SJCRH30 (cell line): ENCODE results near the gene GLMN. TPM values are rescaled to one million over a fixed set of nuclear protein-coding genes. Genes with fewer than 3 reads are reported as not detected.
"Not testable (repeated sequence)": the region's sequence is repeated elsewhere in the genome, so short reads cannot be mapped to it uniquely, and the experiment has no call there.

ENCODE experiments used
- DNase-seq, 2 experiments: peaks; one replicate each; pipeline ENCODE4 v3.0.0-alpha.2; 2015 to 2020
- H3K27ac ChIP-seq: fragments of 250-450 bp; sonication (Bioruptor Pico); 2 replicates; pipeline ENCODE4 v1.5.1; 2020; ENCODE audit warnings: mild to moderate bottlenecking, moderate library complexity
- H3K27me3 ChIP-seq: fragments of 250-450 bp; sonication (Bioruptor Pico); 2 replicates; pipeline ENCODE4 v1.5.1; 2020; ENCODE audit warnings: mild to moderate bottlenecking, moderate library complexity
- H3K36me3 ChIP-seq: fragments of 250-450 bp; sonication (Bioruptor Pico); 2 replicates; pipeline ENCODE4 v1.5.1; 2020; ENCODE audit warnings: mild to moderate bottlenecking, moderate library complexity
- H3K4me1 ChIP-seq: fragments of 250-450 bp; sonication (Bioruptor Pico); 2 replicates; pipeline ENCODE4 v1.5.1; 2020; ENCODE audit warnings: mild to moderate bottlenecking, moderate library complexity
- H3K4me3 ChIP-seq: fragments of 250-450 bp; sonication (Bioruptor Pico); 2 replicates; pipeline ENCODE4 v1.5.1; 2020; ENCODE audit warnings: mild to moderate bottlenecking, moderate library complexity
- H3K9me3 ChIP-seq: fragments of 250-450 bp; sonication (Bioruptor Pico); replicated peaks from 2 replicates; pipeline ENCODE4 v1.5.1; 2020; ENCODE audit warnings: mild to moderate bottlenecking, moderate library complexity
- total RNA-seq: library from RNA; depleted of rRNA; stranded (reverse); fragments of >200 nt; shearing (Covaris generic); gene quantifications from 2 replicates; pipeline ENCODE4 v1.2.3, GENCODE V29; 2014

GLMN gene
- total RNA-seq, 1 experiment from 2014 or later = 28.4 TPM

GRCh38 chr1:92262516-92262915 lies 36.3 kb downstream of the GLMN start:
- Histone ChIP-seq H3K27me3 (no peaks in the 10 kb centered on the region), H3K27ac (no peak overlapping the region), H3K9me3 (no peaks in the 10 kb centered on the region), H3K4me1 (no peaks in the 10 kb centered on the region), H3K36me3 (peaks cover 46% of the 10 kb centered on the region), H3K4me3 (no peak overlapping the region)
- DNase-seq = no peak

- peaks cover 42% of the 10 kb centered on the region for H3K36me3 ChIP-seq
- H3K4me1 ChIP-seq = no peaks in the 10 kb centered on the region
- H3K27me3 ChIP-seq = no peaks in the 10 kb centered on the region
- H3K4me3 ChIP-seq = no peak overlapping the region
- 0 out of 2 replicates have a peak, but pooled peaks cover 3% of the 10 kb centered on the region for H3K9me3 ChIP-seq
- DNase-seq = no peak
- H3K27ac ChIP-seq = no peak overlapping the region
Observed at GRCh38 chr1:92259350-92259749, 39.4 kb downstream of the GLMN start.

- DNase-seq, H3K4me1 ChIP-seq, H3K9me3 ChIP-seq, H3K27me3 ChIP-seq, H3K27ac ChIP-seq, H3K4me3 ChIP-seq: not testable (repeated sequence)
- peaks cover 38% of the 10 kb centered on the region for H3K36me3 ChIP-seq
Observed at GRCh38 chr1:92254714-92255113, 44.1 kb downstream of the GLMN start.

GRCh38 chr1:92244376-92244775 lies 54.4 kb downstream of the GLMN start:
- Histone ChIP-seq H3K27ac (no peak overlapping the region), H3K4me3 (no peak overlapping the region), H3K27me3 (no peaks in the 10 kb centered on the region), H3K36me3 (peaks cover 26% of the 10 kb centered on the region), H3K4me1 (no peaks in the 10 kb centered on the region), H3K9me3 (no peaks in the 10 kb centered on the region)
- no peak for DNase-seq

- no peak overlapping the region for H3K4me3 ChIP-seq
- H3K36me3 ChIP-seq = peaks cover 3% of the 10 kb centered on the region
- H3K27me3 ChIP-seq = no peaks in the 10 kb centered on the region
- no peaks in the 10 kb centered on the region for H3K9me3 ChIP-seq
- no peak for DNase-seq
- no peaks in the 10 kb centered on the region for H3K4me1 ChIP-seq
- no peak overlapping the region for H3K27ac ChIP-seq
Observed at GRCh38 chr1:92240034-92240433, 58.8 kb downstream of the GLMN start.

GRCh38 chr1:92230736-92231135 lies 68.1 kb downstream of the GLMN start:
- Histone ChIP-seq H3K9me3 (no peaks in the 10 kb centered on the region), H3K27ac (no peak overlapping the region), H3K36me3 (no peaks in the 10 kb centered on the region), H3K4me3 (no peak overlapping the region), H3K27me3 (no peaks in the 10 kb centered on the region), H3K4me1 (no peaks in the 10 kb centered on the region)
- no peak for DNase-seq

GRCh38 chr1:92228401-92228800 lies 70.4 kb downstream of the GLMN start:
- H3K4me1 ChIP-seq = no peaks in the 10 kb centered on the region
- no peak for DNase-seq

GRCh38 chr1:92219028-92219427 lies 79.8 kb downstream of the GLMN start:
- H3K36me3 ChIP-seq = no peaks in the 10 kb centered on the region
- no peaks in the 10 kb centered on the region for H3K4me1 ChIP-seq
- no peak overlapping the region for H3K4me3 ChIP-seq
- no peak for DNase-seq
- H3K27ac ChIP-seq = no peak overlapping the region
- H3K9me3 ChIP-seq = no peaks in the 10 kb centered on the region
- no peaks in the 10 kb centered on the region for H3K27me3 ChIP-seq

More at GRCh38 chr1:92228401-92228800, 70.4 kb downstream of the GLMN start:
- Histone ChIP-seq H3K4me3 (no peak overlapping the region), H3K9me3 (no peaks in the 10 kb centered on the region), H3K27me3 (no peaks in the 10 kb centered on the region), H3K36me3 (no peaks in the 10 kb centered on the region), H3K27ac (no peak overlapping the region)

- no peak overlapping the region for H3K4me3 ChIP-seq
- DNase-seq = no peak
- no peak overlapping the region for H3K27ac ChIP-seq
- no peaks in the 10 kb centered on the region for H3K36me3 ChIP-seq
- no peaks in the 10 kb centered on the region for H3K4me1 ChIP-seq
- H3K9me3 ChIP-seq = no peaks in the 10 kb centered on the region
- H3K27me3 ChIP-seq = no peaks in the 10 kb centered on the region
Observed at GRCh38 chr1:92218559-92218958, 80.2 kb downstream of the GLMN start.

GRCh38 chr1:92217721-92218120 lies 81.1 kb downstream of the GLMN start, which contains the start of gene C1orf146:
C1orf146 (plus strand) TSS chr1:92217915; CDS start chr1:92231421, 13,506 bp downstream.
- no peaks in the 10 kb centered on the region for H3K4me1 ChIP-seq
- DNase-seq = no peak
- H3K36me3 ChIP-seq = no peaks in the 10 kb centered on the region
- no peak within 1 kb of the TSS for H3K27ac ChIP-seq
- no peaks in the 10 kb centered on the region for H3K9me3 ChIP-seq
- H3K4me3 ChIP-seq = no peak within 1 kb of the TSS
- no peaks in the 10 kb centered on the region for H3K27me3 ChIP-seq

- no peak for DNase-seq
- Histone ChIP-seq H3K4me1 (no peaks in the 10 kb centered on the region), H3K9me3 (peaks cover 3% of the 10 kb centered on the region; the same call in 1 of the 2 replicates), H3K4me3 (no peak overlapping the region), H3K27ac (no peak overlapping the region), H3K27me3 (no peaks in the 10 kb centered on the region), H3K36me3 (no peaks in the 10 kb centered on the region)
Observed at GRCh38 chr1:92211166-92211565, 87.6 kb downstream of the GLMN start.

GRCh38 chr1:92210701-92211100 lies 88.1 kb downstream of the GLMN start:
- H3K27me3 ChIP-seq = no peaks in the 10 kb centered on the region
- H3K9me3 ChIP-seq = peaks cover 3% of the 10 kb centered on the region; the same call in 1 of the 2 replicates
- H3K36me3 ChIP-seq = no peaks in the 10 kb centered on the region
- no peak overlapping the region for H3K4me3 ChIP-seq
- H3K27ac ChIP-seq = no peak overlapping the region
- no peaks in the 10 kb centered on the region for H3K4me1 ChIP-seq
- no peak for DNase-seq

GRCh38 chr1:92203105-92203504 lies 95.7 kb downstream of the GLMN start:
- no peaks in the 10 kb centered on the region for H3K27me3 ChIP-seq
- no peaks in the 10 kb centered on the region for H3K4me1 ChIP-seq
- no peak overlapping the region for H3K27ac ChIP-seq
- no peaks in the 10 kb centered on the region for H3K36me3 ChIP-seq
- peaks cover 3% of the 10 kb centered on the region; the same call in 1 of the 2 replicates for H3K9me3 ChIP-seq
- DNase-seq = no peak
- no peak overlapping the region for H3K4me3 ChIP-seq

GRCh38 chr1:92201973-92202372 lies 96.8 kb downstream of the GLMN start:
- H3K27ac ChIP-seq = no peak overlapping the region
- no peak for DNase-seq
- H3K36me3 ChIP-seq = no peaks in the 10 kb centered on the region
- H3K4me1 ChIP-seq = no peaks in the 10 kb centered on the region
- H3K9me3 ChIP-seq = peaks cover 3% of the 10 kb centered on the region; the same call in 1 of the 2 replicates
- H3K27me3 ChIP-seq = no peaks in the 10 kb centered on the region
- H3K4me3 ChIP-seq = no peak overlapping the region
